ENCODE data around the gene RNF146. TPM values are rescaled to one million over a fixed set of nuclear protein-coding genes. Genes with fewer than 3 reads are reported as not detected.
A peak's percentile ranks its signal among the peaks of the same experiment; 100 is the strongest.

RNF146 gene
- total and polyA plus RNA-seq, 2 experiments from 2014 or later = 28.8 to 48.9 TPM

DNA sequence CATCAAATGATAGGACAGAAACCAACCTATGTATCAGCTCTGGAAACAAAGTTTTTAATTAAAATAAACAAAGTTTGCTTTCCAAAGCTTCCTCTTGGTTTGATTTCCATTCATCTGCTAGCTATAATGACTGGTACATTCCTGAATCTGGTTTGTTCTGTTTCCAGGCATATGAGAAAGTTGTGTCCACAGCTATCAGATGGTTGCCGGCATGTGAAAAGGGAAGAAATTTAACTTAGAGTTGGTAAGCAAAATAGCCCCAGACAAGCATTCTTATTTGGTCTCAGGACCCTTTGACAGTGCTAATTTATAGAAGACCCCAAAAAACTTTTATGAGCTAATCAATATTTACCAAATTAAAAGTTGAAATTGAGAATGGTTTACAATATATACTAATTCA lies 3.8 kb upstream of the RNF146 start:
- TF ChIP-seq EZH2 (IDR thresholded peaks at IDR 0.05; ENCODE audit: borderline replicate concordance) (no peak), EZH2phosphoT487 (IDR thresholded peaks at IDR 0.05; ENCODE audit: low read depth, severe bottlenecking, unreplicated experiment) (no peak)
- TF ChIP-seq, protein P1, sequence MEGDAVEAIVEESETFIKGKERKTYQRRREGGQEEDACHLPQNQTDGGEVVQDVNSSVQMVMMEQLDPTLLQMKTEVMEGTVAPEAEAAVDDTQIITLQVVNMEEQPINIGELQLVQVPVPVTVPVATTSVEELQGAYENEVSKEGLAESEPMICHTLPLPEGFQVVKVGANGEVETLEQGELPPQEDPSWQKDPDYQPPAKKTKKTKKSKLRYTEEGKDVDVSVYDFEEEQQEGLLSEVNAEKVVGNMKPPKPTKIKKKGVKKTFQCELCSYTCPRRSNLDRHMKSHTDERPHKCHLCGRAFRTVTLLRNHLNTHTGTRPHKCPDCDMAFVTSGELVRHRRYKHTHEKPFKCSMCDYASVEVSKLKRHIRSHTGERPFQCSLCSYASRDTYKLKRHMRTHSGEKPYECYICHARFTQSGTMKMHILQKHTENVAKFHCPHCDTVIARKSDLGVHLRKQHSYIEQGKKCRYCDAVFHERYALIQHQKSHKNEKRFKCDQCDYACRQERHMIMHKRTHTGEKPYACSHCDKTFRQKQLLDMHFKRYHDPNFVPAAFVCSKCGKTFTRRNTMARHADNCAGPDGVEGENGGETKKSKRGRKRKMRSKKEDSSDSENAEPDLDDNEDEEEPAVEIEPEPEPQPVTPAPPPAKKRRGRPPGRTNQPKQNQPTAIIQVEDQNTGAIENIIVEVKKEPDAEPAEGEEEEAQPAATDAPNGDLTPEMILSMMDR (IDR thresholded peaks at IDR 0.05; ENCODE audit: poor library complexity) = no peak
- no peaks in the 10 kb centered on the region for H3K27me3 ChIP-seq
- H3K79me2 ChIP-seq = peaks cover 11% of the 10 kb centered on the region
- H3K4me3 ChIP-seq = no peak overlapping the region
- H4K20me1 ChIP-seq (ENCODE audit: insufficient read depth, poor library complexity, severe bottlenecking) = peaks cover 2% of the 10 kb centered on the region
- H3K9me3 ChIP-seq (ENCODE audit: low read depth) = no peaks in the 10 kb centered on the region
- no peaks in the 10 kb centered on the region for H3K36me3 ChIP-seq (replicated peaks; ENCODE audit: insufficient read depth, low read depth)
- H2AFZ ChIP-seq = no peak overlapping the region
- H3K4me2 ChIP-seq = no peak overlapping the region
- no peaks in the 10 kb centered on the region for H3K9me2 ChIP-seq (replicated peaks; ENCODE audit: insufficient read depth)
- no peak overlapping the region for H3K27ac ChIP-seq
- WGBS (ENCODE audit: low lambda C conversion rate, missing lambda C conversion rate) = 91% methylated on average over 1 of the region's 1 CpG
- H3K4me1 ChIP-seq (ENCODE audit: insufficient read depth) = no peaks in the 10 kb centered on the region
- no peak for DNase-seq (ENCODE audit: low spot score)

DNA sequence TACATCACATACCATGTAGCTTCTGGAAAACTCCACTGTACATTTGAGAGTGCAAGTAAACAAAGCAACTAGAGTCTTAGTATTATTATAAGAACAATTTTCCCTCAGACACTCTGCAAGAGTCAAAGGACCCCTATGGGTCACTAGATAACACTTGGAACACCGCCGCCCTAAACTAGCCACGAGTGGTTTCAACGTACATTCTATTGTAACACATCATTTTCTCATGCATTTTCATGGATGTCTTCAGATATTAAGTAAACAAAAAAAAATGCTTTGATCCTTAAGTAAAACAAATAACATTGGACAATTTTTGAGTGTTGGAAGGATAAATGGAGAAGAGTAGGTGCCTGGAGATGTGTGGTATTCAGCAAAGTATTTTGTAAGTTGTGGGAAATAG lies 3.2 kb upstream of the RNF146 start:
- TF ChIP-seq EZH2phosphoT487 (IDR thresholded peaks at IDR 0.05; ENCODE audit: low read depth, severe bottlenecking, unreplicated experiment) (no peak), EZH2 (IDR thresholded peaks at IDR 0.05; ENCODE audit: borderline replicate concordance) (no peak)
- TF ChIP-seq, protein P1 (IDR thresholded peaks at IDR 0.05; ENCODE audit: poor library complexity) = no peak
- WGBS (ENCODE audit: low lambda C conversion rate, missing lambda C conversion rate) = 62% methylated on average over 4 of the region's 4 CpGs

DNA sequence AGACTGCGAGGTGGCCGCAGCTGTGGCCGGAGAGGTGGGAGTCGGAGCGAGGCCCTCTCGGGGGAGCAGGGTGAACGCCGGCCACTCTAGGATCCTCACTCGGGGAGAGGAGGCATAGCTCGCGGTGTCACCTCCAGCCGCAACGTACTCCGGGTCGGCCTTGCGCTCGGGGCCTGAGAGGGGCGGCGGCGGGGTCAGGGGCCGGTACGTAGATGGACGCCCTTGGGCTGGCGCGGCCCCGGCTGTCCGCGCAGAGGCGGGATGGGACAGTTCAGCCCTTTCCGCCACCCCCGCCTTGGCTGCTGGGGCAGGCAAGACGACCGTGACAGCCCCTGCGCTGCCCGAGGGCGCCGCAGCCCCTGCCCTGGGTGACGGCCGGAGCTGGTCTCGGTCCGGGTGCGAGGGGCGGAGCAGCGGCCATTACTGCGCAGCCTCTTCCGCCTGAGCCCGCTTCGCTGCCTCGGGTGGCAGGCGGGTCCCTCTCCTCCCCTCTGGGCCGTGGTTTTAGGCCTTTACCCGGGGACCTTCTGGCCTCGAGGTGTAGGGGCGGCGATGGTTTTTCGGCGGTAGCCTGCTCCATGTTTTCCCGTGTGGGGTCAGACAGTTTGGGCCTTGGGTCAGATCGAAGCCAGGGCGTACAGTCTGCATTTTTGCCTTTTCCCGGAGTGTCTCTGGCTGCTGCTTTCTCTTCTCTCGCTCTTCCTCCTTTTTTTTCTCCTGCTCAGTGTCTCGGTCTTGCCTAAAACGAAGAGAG lies 405 bp downstream of the RNF146 start:
- Histone ChIP-seq H2AFZ (peak overlapping the region; percentile 82), H3K4me3 (peak overlapping the region; percentile 62), H3K27me3 (no peaks in the 10 kb centered on the region), H3K9me2 (replicated peaks; ENCODE audit: insufficient read depth) (no peaks in the 10 kb centered on the region), H3K4me1 (ENCODE audit: insufficient read depth) (peaks cover 17% of the 10 kb centered on the region), H4K20me1 (ENCODE audit: insufficient read depth, poor library complexity, severe bottlenecking) (peaks cover 44% of the 10 kb centered on the region), H3K79me2 (peaks cover 53% of the 10 kb centered on the region), H3K4me2 (peak overlapping the region; percentile 82), H3K27ac (peak overlapping the region; percentile 100), H3K9me3 (ENCODE audit: low read depth) (no peaks in the 10 kb centered on the region), H3K36me3 (replicated peaks; ENCODE audit: insufficient read depth, low read depth) (no peaks in the 10 kb centered on the region)
- TF ChIP-seq EZH2 (IDR thresholded peaks at IDR 0.05; ENCODE audit: borderline replicate concordance) (no peak), EZH2phosphoT487 (IDR thresholded peaks at IDR 0.05; ENCODE audit: low read depth, severe bottlenecking, unreplicated experiment) (no peak)
- TF ChIP-seq, protein P1 (IDR thresholded peaks at IDR 0.05; ENCODE audit: poor library complexity) = no peak
- DNase-seq (ENCODE audit: low spot score) = peak; percentile 75
- under 1% methylated on average over 37 of the region's 64 CpGs for WGBS (ENCODE audit: low lambda C conversion rate, missing lambda C conversion rate)

More for the DNA sequence above, 3.2 kb upstream of the RNF146 start:
- Histone ChIP-seq H3K27ac (no peak overlapping the region), H3K9me2 (replicated peaks; ENCODE audit: insufficient read depth) (no peaks in the 10 kb centered on the region), H3K4me2 (no peak overlapping the region), H3K27me3 (no peaks in the 10 kb centered on the region), H3K9me3 (ENCODE audit: low read depth) (no peaks in the 10 kb centered on the region), H2AFZ (no peak overlapping the region), H3K4me3 (no peak overlapping the region), H3K79me2 (peaks cover 17% of the 10 kb centered on the region), H3K4me1 (ENCODE audit: insufficient read depth) (peaks cover under 1% of the 10 kb centered on the region), H4K20me1 (ENCODE audit: insufficient read depth, poor library complexity, severe bottlenecking) (peaks cover 8% of the 10 kb centered on the region), H3K36me3 (replicated peaks; ENCODE audit: insufficient read depth, low read depth) (no peaks in the 10 kb centered on the region)
- no peak for DNase-seq (ENCODE audit: low spot score)
